Stimulated activated CD8-positive, alpha-beta memory T cell treated with anti-CD3 and anti-CD28 coated beads, Interleukin-12 subunit alpha, Interleukin-12 subunit beta, amount 100 ng/mL, for 1 hour (primary cell): ENCODE data around the gene NACA.

Source experiments
- DNase-seq: peaks from one replicate; pipeline ENCODE4 v3.0.0-alpha.2; 2020; ENCODE audit warnings: low read depth

Gene NACA

GRCh38 chr12:56687223-56688128 lies 37.6 kb downstream of the NACA start:
- peak; percentile 25 for DNase-seq

GRCh38 chr12:56684745-56685359 lies 40.2 kb downstream of the NACA start:
- DNase-seq: no peak

- no peak for DNase-seq
These were observed 42.8 kb downstream of the NACA start for GRCh38 chr12:56682323-56682722.

DNA sequence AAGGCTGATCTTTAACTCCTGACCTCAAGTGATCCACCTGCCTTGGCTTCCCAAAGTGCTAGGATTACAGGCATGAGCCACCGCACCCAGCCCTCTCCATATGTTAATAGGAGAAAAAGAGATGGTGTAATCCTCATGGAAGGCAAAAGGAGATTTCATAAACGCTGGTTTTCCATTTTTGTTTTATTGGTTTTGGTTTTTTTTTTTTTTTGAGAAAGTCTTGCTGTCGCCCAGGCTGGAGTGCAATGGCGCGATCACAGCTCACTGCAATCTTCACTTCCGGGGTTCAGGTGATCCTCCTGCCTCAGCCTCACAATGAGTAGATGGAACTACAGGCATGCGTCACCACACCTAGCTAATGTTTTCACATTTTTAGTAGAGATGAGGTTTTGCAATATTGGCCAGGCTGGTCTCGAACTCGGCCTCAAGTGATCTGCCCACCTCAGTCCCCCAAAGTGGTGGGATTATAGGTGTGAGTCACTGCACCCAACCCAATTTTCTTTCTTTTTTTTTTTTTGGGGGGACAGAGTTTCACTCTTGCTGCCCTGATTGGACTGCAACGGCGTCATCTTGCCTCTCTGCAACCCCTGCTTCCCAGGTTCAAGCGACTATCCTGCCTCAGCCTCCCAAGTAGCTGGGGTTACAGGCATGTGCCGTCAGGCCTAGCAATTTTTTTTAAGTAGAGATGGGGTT lies 45.1 kb downstream of the NACA start:
- no peak for DNase-seq

GRCh38 chr12:56678852-56679251 lies 46.2 kb downstream of the NACA start:
- no peak for DNase-seq

GRCh38 chr12:56677680-56678079 lies 47.4 kb downstream of the NACA start:
- no peak for DNase-seq

GRCh38 chr12:56676851-56677580 lies 48.1 kb downstream of the NACA start:
- no peak for DNase-seq

DNA sequence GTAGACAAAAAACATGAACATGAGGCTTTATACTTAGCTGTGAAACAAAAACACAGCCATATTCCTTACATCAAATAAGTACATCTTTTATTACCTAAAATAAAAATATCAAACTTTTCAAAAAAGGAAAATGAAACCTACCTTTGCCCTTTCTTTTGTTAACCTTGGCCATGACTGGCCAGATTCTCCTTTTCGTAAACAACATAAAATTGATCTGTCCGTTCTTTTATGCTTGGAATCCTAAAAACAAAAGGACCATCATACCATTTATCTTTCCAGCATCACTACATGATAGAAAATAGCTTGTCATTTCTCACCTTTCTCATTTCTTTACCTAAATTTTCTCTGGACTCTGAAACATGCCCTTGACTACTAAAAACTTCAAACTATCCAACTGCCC lies 53.5 kb downstream of the NACA start:
- no peak for DNase-seq

- no peak for DNase-seq
These were observed 54.3 kb downstream of the NACA start for GRCh38 chr12:56670836-56671235.

GRCh38 chr12:56668197-56668457 lies 57.0 kb downstream of the NACA start:
- no peak for DNase-seq
